SK-N-SH (cell line): Measurements from ENCODE around the gene SPOP. TPM values are rescaled to one million over a fixed set of nuclear protein-coding genes. Genes with fewer than 3 reads are reported as not detected.

ENCODE experiments used
- CTCF ChIA-PET: fragments of 300-600, 350-600 bp; formaldehyde crosslinking; extraction: SDS; loops from one replicate; lab custom pipeline; 2021; lab: Yijun Ruan, JAX
- POLR2A ChIA-PET: fragments of 350-600 bp; sonication (Branson Sonifier 250); formaldehyde crosslinking; extraction: SDS; loops from one replicate; lab custom pipeline; 2020; ENCODE audit warnings: antibody characterized with exemption, inconsistent platforms; lab: Yijun Ruan, JAX
- DNase-seq: peaks from one replicate; pipeline ENCODE4 v3.0.0; 2012
- H2AFZ ChIP-seq: fragments of 200-600 bp; sonication (generic); 2 replicates; pipeline ENCODE4 v1.8.1; 2016; ENCODE audit warnings: antibody characterized with exemption, mild to moderate bottlenecking, low read depth
- H3F3A ChIP-seq: fragments of 200-600 bp; sonication (generic); replicated peaks from 2 replicates; pipeline ENCODE3; 2016; ENCODE audit warnings: antibody characterized with exemption, mild to moderate bottlenecking; ENCODE audit not compliant: insufficient read depth
- H3K27ac ChIP-seq, 2 experiments: fragments of 200-500 bp in 1 of 2; fragments of 200-600 bp in 1 of 2; sonication (Bioruptor generic) in 1 of 2; sonication (generic), shearing (Covaris generic) in 1 of 2; 2 replicates each; pipeline versions ENCODE4 v1.5.1 to v1.6.1; 2014 to 2016; ENCODE audit warnings: low read depth in 2 of 2, inconsistent platforms in 1 of 2, low read length in 1 of 2, mild to moderate bottlenecking in 1 of 2, mixed read lengths in 1 of 2
- H3K27me3 ChIP-seq: fragments of 200-600 bp; sonication (generic), shearing (Covaris generic); 2 replicates; pipeline ENCODE4 v1.6.1; 2016; ENCODE audit warnings: mixed run types; ENCODE audit not compliant: insufficient read depth
- H3K36me3 ChIP-seq, 2 experiments: fragments of 200-500 bp in 1 of 2; fragments of 200-600 bp in 1 of 2; sonication (Bioruptor generic) in 1 of 2; sonication (generic) in 1 of 2; replicated peaks in 1 of 2; 2 replicates each; pipeline versions ENCODE3 to v1.5.1; 2014 to 2016; ENCODE audit warnings: low read length in 1 of 2, mild to moderate bottlenecking in 1 of 2; ENCODE audit not compliant: insufficient read depth in 2 of 2, control insufficient read depth in 1 of 2
- H3K4me1 ChIP-seq, 2 experiments: fragments of 200-500 bp in 1 of 2; fragments of 200-600 bp in 1 of 2; sonication (Bioruptor generic) in 1 of 2; sonication (generic), shearing (Covaris generic) in 1 of 2; 2 replicates each; pipeline versions ENCODE4 v1.5.1 to v1.6.1; 2014 to 2016; ENCODE audit warnings: low read depth in 1 of 2, low read length in 1 of 2, mixed run types in 1 of 2; ENCODE audit not compliant: insufficient read depth in 2 of 2, control insufficient read depth in 1 of 2
- H3K4me2 ChIP-seq: fragments of 200-600 bp; sonication (generic), shearing (Covaris generic); 2 replicates; pipeline ENCODE4 v1.6.1; 2017; ENCODE audit warnings: mixed run types
- H3K4me3 ChIP-seq, 2 experiments: fragments of 200-500 bp in 1 of 2; fragments of 200-600 bp in 1 of 2; sonication (Bioruptor generic) in 1 of 2; sonication (generic), shearing (Covaris generic) in 1 of 2; 2 replicates each; pipeline versions ENCODE4 v1.5.1 to v1.8.1; 2014 to 2016; ENCODE audit warnings: low read depth in 2 of 2, inconsistent platforms in 1 of 2, low read length in 1 of 2, mild to moderate bottlenecking in 1 of 2, mixed read lengths in 1 of 2, moderate library complexity in 1 of 2
- H3K79me2 ChIP-seq: fragments of 200-600 bp; sonication (generic); 2 replicates; pipeline ENCODE4 v1.8.1; 2017; ENCODE audit warnings: mild to moderate bottlenecking; ENCODE audit not compliant: insufficient read depth
- H3K9ac ChIP-seq: fragments of 200-600 bp; sonication (generic); 2 replicates; pipeline ENCODE4 v1.6.1; 2017; ENCODE audit warnings: mixed run types
- H3K9me2 ChIP-seq: fragments of 200-600 bp; sonication (generic); 2 replicates; pipeline ENCODE4 v1.6.1; 2017; ENCODE audit warnings: mixed run types
- H3K9me3 ChIP-seq: fragments of 200-600 bp; sonication (generic); 2 replicates; pipeline ENCODE4 v1.6.1; 2017; ENCODE audit warnings: mixed run types, mild to moderate bottlenecking, moderate library complexity
- H4K20me1 ChIP-seq: fragments of 200-600 bp; sonication (generic); 2 replicates; pipeline ENCODE4 v1.6.1; 2017; ENCODE audit warnings: mild to moderate bottlenecking, mixed run types; ENCODE audit not compliant: insufficient read depth
- ELF1 ChIP-seq: IDR thresholded peaks from 2 replicates; pipeline ENCODE4 v1.4.0; 2012
- EZH2phosphoT487 ChIP-seq: fragments of 200-600 bp; sonication (generic); IDR thresholded peaks from 2 replicates; pipeline ENCODE4 v1.6.1; 2017; ENCODE audit warnings: low read depth, mixed run types, mild to moderate bottlenecking, antibody characterized with exemption, moderate library complexity, borderline replicate concordance
- FOSL2 ChIP-seq: IDR thresholded peaks from 2 replicates; pipeline ENCODE4 v1.4.0; 2012; ENCODE audit warnings: low read depth, mild to moderate bottlenecking, moderate library complexity, borderline replicate concordance
- FOXJ3 ChIP-seq: sonication (generic); formaldehyde crosslinking; IDR thresholded peaks from 2 replicates; pipeline ENCODE4 v1.5.1; 2020; ENCODE audit warnings: mild to moderate bottlenecking, missing genetic modification reagents
- FOXM1 ChIP-seq: IDR thresholded peaks from 2 replicates; pipeline ENCODE4 v1.4.0; 2012; ENCODE audit warnings: low read depth, mild to moderate bottlenecking
- IRF3 ChIP-seq: fragments of 150-350 bp; IDR thresholded peaks from 2 replicates; pipeline ENCODE4 v1.6.1; 2016; ENCODE audit warnings: mild to moderate bottlenecking, low read depth, low read length
- JUND ChIP-seq: IDR thresholded peaks from 2 replicates; pipeline ENCODE4 v1.4.0; 2012
- MEF2A ChIP-seq: IDR thresholded peaks from 2 replicates; pipeline ENCODE4 v1.4.0; 2012; ENCODE audit warnings: low read depth, borderline replicate concordance
- NFIC ChIP-seq: IDR thresholded peaks from 2 replicates; pipeline ENCODE4 v1.4.0; 2012; ENCODE audit warnings: borderline replicate concordance
- NRF1 ChIP-seq: IDR thresholded peaks from 2 replicates; pipeline ENCODE4 v1.6.1; 2012; ENCODE audit warnings: low read depth, mild to moderate bottlenecking, low read length
- POLR2AphosphoS5 ChIP-seq: IDR thresholded peaks from 2 replicates; pipeline ENCODE4 v1.6.1; 2012; ENCODE audit warnings: low read depth, low read length
- RCOR1 ChIP-seq: fragments of 150-350 bp; IDR thresholded peaks from 2 replicates; pipeline ENCODE4 v1.6.1; 2017; ENCODE audit warnings: antibody characterized with exemption, low read length
- REST ChIP-seq: IDR thresholded peaks from 2 replicates; pipeline ENCODE4 v1.6.1; 2012; ENCODE audit warnings: mild to moderate bottlenecking, low read depth, low read length, moderate library complexity
- RXRA ChIP-seq: IDR thresholded peaks from 2 replicates; pipeline ENCODE4 v1.4.0; 2012; ENCODE audit warnings: low read depth, mild to moderate bottlenecking, borderline replicate concordance
- SIN3A ChIP-seq: IDR thresholded peaks from 2 replicates; pipeline ENCODE4 v1.6.1; 2012; ENCODE audit warnings: low read depth, mild to moderate bottlenecking, low read length, moderate library complexity, borderline replicate concordance
- TAF1 ChIP-seq: IDR thresholded peaks from 2 replicates; pipeline ENCODE4 v1.6.1; 2012; ENCODE audit warnings: low read depth, mild to moderate bottlenecking, low read length, moderate library complexity, borderline replicate concordance
- WGBS: methylation state at CpG from one replicate; pipeline ENCODE4 v1.1.6; 2017; ENCODE audit warnings: low lambda C conversion rate; 5-methylcytosine and 5-hydroxymethylcytosine counted together
- polyA plus RNA-seq, 3 experiments: library from polyadenylated mRNA; depleted of rRNA; stranded (reverse); fragments of >200 nt; gene quantifications; 2 replicates each; pipeline ENCODE4 v1.2.3, GENCODE V29; 2012

The SPOP gene
- polyA plus RNA-seq, 1 of the 3 experiments (the other 2 are of a cell fraction) = 54.0 TPM

GRCh38 chr17:49637739-49638138 is 40.2 kb downstream of the SPOP start:
- POLR2A ChIA-PET = no interaction called here
- peaks cover 0 to 39% of the 10 kb centered on the region in 2 experiments; a peak in 2 of 4 replicates for H3K4me1 ChIP-seq
- H3K9me2 ChIP-seq = no peaks in the 10 kb centered on the region
- CTCF ChIA-PET = interaction anchor here (0.9 to 2.5 kb wide), 5 partner anchors 10 to 80 kb away, joined by 3 to 7 read pairs (median 3); no protein-coding TSS in a partner anchor
- H3F3A ChIP-seq = peaks cover 42% of the 10 kb centered on the region
- no peak for DNase-seq
- no peak overlapping the region for H2AFZ ChIP-seq
- WGBS = 90% methylated on average over 1 of the region's 1 CpG
- no peaks in the 10 kb centered on the region for H4K20me1 ChIP-seq
- H3K79me2 ChIP-seq = peaks cover 82% of the 10 kb centered on the region
- no peak for TF ChIP-seq ELF1
- no peak for TF ChIP-seq RXRA
- no peak for TF ChIP-seq NRF1
- no peak for TF ChIP-seq RCOR1
- H3K9ac ChIP-seq = no peak overlapping the region
- H3K9me3 ChIP-seq = no peaks in the 10 kb centered on the region
- peak overlapping the region; percentile 29 for H3K4me2 ChIP-seq
- peak overlapping the region in 1 of 2 experiments; percentile 72; a peak in 2 of 4 replicates for H3K27ac ChIP-seq
- no peaks in the 10 kb centered on the region for H3K27me3 ChIP-seq
- no peak overlapping the region for H3K4me3 ChIP-seq
- peaks cover 0 to 23% of the 10 kb centered on the region in 2 experiments for H3K36me3 ChIP-seq

GRCh38 chr17:49637050-49637449 is 40.8 kb downstream of the SPOP start:
- Histone ChIP-seq H3K79me2 (peaks cover 82% of the 10 kb centered on the region), H3K9me3 (no peaks in the 10 kb centered on the region), H3K27ac (peak overlapping the region in 1 of 2 experiments; percentile 72; a peak in 2 of 4 replicates), H3K9ac (no peak overlapping the region), H3K27me3 (no peaks in the 10 kb centered on the region), H2AFZ (no peak overlapping the region), H4K20me1 (no peaks in the 10 kb centered on the region), H3K36me3 (peaks cover 0 to 19% of the 10 kb centered on the region in 2 experiments), H3K9me2 (no peaks in the 10 kb centered on the region), H3K4me1 (peaks cover 0 to 42% of the 10 kb centered on the region in 2 experiments; a peak in 2 of 4 replicates), H3K4me2 (peak overlapping the region; percentile 29), H3F3A (peaks cover 42% of the 10 kb centered on the region), H3K4me3 (no peak overlapping the region)
- TF ChIP-seq MEF2A (no peak), FOSL2 (peak; percentile 20; the same call in 1 of the 2 replicates)
- DNase-seq = no peak
- CTCF ChIA-PET = interaction anchor here (0.9 to 2.5 kb wide), 4 partner anchors 10 to 79 kb away, joined by 3 to 7 read pairs (median 4); no protein-coding TSS in a partner anchor
- POLR2A ChIA-PET = no interaction called here
- 93% methylated on average over 7 of the region's 7 CpGs for WGBS

GRCh38 chr17:49635121-49635520 is 42.8 kb downstream of the SPOP start:
- TF ChIP-seq NFIC = no peak
- TF ChIP-seq IRF3 = no peak
- no peak for TF ChIP-seq TAF1
- TF ChIP-seq POLR2AphosphoS5 = no peak
- no peak for TF ChIP-seq NRF1
- TF ChIP-seq REST = no peak
- TF ChIP-seq JUND = no peak
- TF ChIP-seq MEF2A = no peak
- TF ChIP-seq EZH2phosphoT487 = no peak
- TF ChIP-seq ELF1 = no peak
- no peak for TF ChIP-seq RXRA
- no peak for TF ChIP-seq SIN3A
- no peak for TF ChIP-seq FOXM1
- no peak for TF ChIP-seq FOXJ3 (CRISPR knock-in tag)
- CTCF ChIA-PET = interaction anchor here (1.2 to 1.3 kb wide), 2 partner anchors 50 to 60 kb away, joined by 3 read pairs; no protein-coding TSS in a partner anchor
- H3K79me2 ChIP-seq = peaks cover 78% of the 10 kb centered on the region
- no peak overlapping the region for H2AFZ ChIP-seq
- POLR2A ChIA-PET = interaction anchor here (0.6 kb wide), 1 partner anchor 45 kb away, joined by 3 read pairs; no protein-coding TSS in a partner anchor
- H3K36me3 ChIP-seq = peaks cover 0 to 16% of the 10 kb centered on the region in 2 experiments
- 74% methylated on average over 1 of the region's 1 CpG for WGBS
- DNase-seq = no peak
- H3K27me3 ChIP-seq = no peaks in the 10 kb centered on the region
- H3K9me3 ChIP-seq = no peaks in the 10 kb centered on the region
- peak overlapping the region; percentile 24; the same call in 1 of the 2 replicates for H3K4me2 ChIP-seq
- H3K9me2 ChIP-seq = no peaks in the 10 kb centered on the region
- peak overlapping the region; percentile 0; the same call in 1 of the 2 replicates for H3K9ac ChIP-seq
- H3K27ac ChIP-seq = peak overlapping the region in 1 of 2 experiments; percentile 53; a peak in 2 of 4 replicates
- H3K4me1 ChIP-seq = peaks cover 2 to 53% of the 10 kb centered on the region in 2 experiments
- H3F3A ChIP-seq = peaks cover 42% of the 10 kb centered on the region
- no peaks in the 10 kb centered on the region for H4K20me1 ChIP-seq
- H3K4me3 ChIP-seq = no peak overlapping the region
